Ascending aorta (tissue), 2 donors: ENCODE results near the gene IGFBP4. TPM values are rescaled to one million over a fixed set of nuclear protein-coding genes. Genes with fewer than 3 reads are reported as not detected.
A peak's percentile ranks its signal among the peaks of the same experiment; 100 is the strongest.

Experiments
- DNase-seq, 2 donors: peaks; one replicate each; pipeline ENCODE4 v3.0.0-alpha.2; 2019; ENCODE audit warnings: low spot score in 2 of 2
- H3K27ac ChIP-seq, 2 donors: fragments of 200-600 bp; sonication (generic); one replicate each; pipeline ENCODE4 v1.5.1; 2016 to 2017; ENCODE audit warnings: mild to moderate bottlenecking in 1 of 2
- H3K27me3 ChIP-seq: fragments of 200-600 bp; sonication (generic); one replicate; pipeline ENCODE4 v1.5.1; 2017
- H3K36me3 ChIP-seq, 2 donors: fragments of 200-600 bp; sonication (generic); one replicate each; pipeline ENCODE4 v1.5.1; 2016
- H3K4me1 ChIP-seq, 2 donors: fragments of 200-600 bp; sonication (generic); one replicate each; pipeline ENCODE4 v1.5.1; 2016 to 2017; ENCODE audit warnings: mild to moderate bottlenecking in 1 of 2
- H3K4me3 ChIP-seq, 2 donors: fragments of 200-600 bp; sonication (generic); one replicate each; pipeline ENCODE4 v1.5.1; 2016 to 2017; ENCODE audit warnings: mild to moderate bottlenecking in 1 of 2
- H3K9me3 ChIP-seq, 2 donors: fragments of 200-600 bp; sonication (generic); one replicate each; pipeline ENCODE4 v1.5.1; 2016
- intact Hi-C: fragments of 100-400 bp; cut with DNase I; formaldehyde crosslinking; loops from one replicate; pipeline ENCODE4 v1.15.1; 2023
- total RNA-seq: library from RNA; depleted of rRNA; stranded (reverse); fragments of >200 nt; gene quantifications from one replicate; pipeline ENCODE4 v1.1.0, GENCODE V29; 2016
- TF ChIP-seq, protein P1 (sequence below), 3 experiments: fragments of 200-600 bp in 2 of 3; fragments of 450-650 bp in 1 of 3; sonication (generic) in 2 of 3; IDR thresholded peaks; one replicate each; pipeline ENCODE4 v1.5.1; 2016 to 2019; ENCODE audit warnings: antibody characterized with exemption in 3 of 3, mild to moderate bottlenecking in 1 of 3, moderate library complexity in 1 of 3

Gene IGFBP4
- total RNA-seq, 1 donor from 2014 or later: 1,295 TPM

DNA sequence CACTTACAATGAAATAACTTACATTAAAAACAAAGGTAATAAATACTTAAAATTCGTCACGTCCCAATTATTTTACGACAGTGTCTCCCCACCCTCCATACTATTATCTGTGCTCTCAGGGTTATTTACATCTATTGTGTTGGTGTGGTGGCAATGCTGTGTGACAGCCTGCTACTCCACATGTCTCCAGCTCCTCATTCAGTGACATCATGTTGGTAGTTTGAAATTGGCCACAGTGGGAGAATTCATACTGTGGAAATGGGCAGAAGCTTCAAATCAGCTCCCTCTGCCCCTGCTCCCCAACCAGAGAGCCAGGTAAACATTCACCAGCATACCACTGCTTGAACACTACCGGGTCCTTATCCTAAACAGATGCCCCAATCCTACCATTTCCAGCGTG, 51.9 kb downstream of the IGFBP4 start:
- Histone ChIP-seq H3K27ac (no peak overlapping the region), H3K4me3 (no peak overlapping the region), H3K4me1 (peaks cover 6 to 14% of the 10 kb centered on the region in 2 donors)

GRCh38 chr17:40496170-40496569, 52.9 kb downstream of the IGFBP4 start:
- peaks cover 6 to 20% of the 10 kb centered on the region in 2 donors for H3K4me1 ChIP-seq

More for the DNA sequence above, 51.9 kb downstream of the IGFBP4 start:
- DNase-seq: no peak
- intact Hi-C loops: no loop called here
- no peaks in the 10 kb centered on the region for H3K9me3 ChIP-seq
- no peaks in the 10 kb centered on the region for H3K27me3 ChIP-seq
- H3K36me3 ChIP-seq: no peaks in the 10 kb centered on the region
- TF ChIP-seq, protein P1, sequence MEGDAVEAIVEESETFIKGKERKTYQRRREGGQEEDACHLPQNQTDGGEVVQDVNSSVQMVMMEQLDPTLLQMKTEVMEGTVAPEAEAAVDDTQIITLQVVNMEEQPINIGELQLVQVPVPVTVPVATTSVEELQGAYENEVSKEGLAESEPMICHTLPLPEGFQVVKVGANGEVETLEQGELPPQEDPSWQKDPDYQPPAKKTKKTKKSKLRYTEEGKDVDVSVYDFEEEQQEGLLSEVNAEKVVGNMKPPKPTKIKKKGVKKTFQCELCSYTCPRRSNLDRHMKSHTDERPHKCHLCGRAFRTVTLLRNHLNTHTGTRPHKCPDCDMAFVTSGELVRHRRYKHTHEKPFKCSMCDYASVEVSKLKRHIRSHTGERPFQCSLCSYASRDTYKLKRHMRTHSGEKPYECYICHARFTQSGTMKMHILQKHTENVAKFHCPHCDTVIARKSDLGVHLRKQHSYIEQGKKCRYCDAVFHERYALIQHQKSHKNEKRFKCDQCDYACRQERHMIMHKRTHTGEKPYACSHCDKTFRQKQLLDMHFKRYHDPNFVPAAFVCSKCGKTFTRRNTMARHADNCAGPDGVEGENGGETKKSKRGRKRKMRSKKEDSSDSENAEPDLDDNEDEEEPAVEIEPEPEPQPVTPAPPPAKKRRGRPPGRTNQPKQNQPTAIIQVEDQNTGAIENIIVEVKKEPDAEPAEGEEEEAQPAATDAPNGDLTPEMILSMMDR (IDR thresholded peaks at IDR 0.05): no peak

DNA sequence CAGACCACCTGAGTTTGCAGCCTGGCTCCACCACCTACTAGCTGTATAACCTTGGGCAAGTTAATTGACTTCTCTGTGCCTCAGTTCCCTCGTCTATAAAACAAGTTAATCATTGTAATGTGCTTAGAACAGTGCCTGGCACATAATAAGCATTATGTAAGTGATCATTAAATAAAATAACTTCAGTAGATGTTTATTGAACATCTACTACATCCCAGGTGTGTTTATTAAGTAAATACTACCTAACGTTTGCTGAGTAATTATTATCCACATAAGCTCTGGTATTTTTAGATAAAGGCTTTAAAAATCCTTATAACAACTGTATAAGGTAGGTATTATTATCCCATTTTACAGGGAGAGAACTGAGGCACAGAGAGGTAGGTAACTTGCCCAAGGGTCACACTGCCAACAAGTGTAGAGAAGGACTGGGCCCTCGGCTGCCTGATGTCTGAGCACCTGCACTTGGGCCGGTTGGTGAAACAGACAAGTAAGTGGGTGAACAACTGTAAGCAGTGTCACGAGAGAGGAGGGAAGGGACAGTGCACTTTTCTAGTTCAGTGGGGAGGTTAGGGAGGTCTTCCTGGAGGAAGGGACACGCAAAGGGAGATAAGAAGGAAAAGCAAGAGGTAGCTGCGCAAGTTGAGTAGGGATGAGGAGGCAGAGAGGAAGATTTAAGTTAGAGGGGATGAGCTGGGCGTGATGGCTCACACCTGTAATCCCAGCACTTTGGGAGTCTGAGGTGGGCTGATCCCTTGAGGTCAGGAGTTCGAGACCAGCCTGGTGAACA, 53.6 kb downstream of the IGFBP4 start:
- TF ChIP-seq, protein P1 (IDR thresholded peaks at IDR 0.05): no peak
- Histone ChIP-seq H3K36me3 (no peaks in the 10 kb centered on the region), H3K9me3 (no peaks in the 10 kb centered on the region), H3K27ac (no peak overlapping the region), H3K4me3 (no peak overlapping the region), H3K27me3 (no peaks in the 10 kb centered on the region), H3K4me1 (peaks cover 6 to 20% of the 10 kb centered on the region in 2 donors)
- no peak for DNase-seq
- intact Hi-C loops: no loop called here

More at GRCh38 chr17:40496170-40496569, 52.9 kb downstream of the IGFBP4 start:
- Histone ChIP-seq H3K27ac (no peak overlapping the region), H3K36me3 (no peaks in the 10 kb centered on the region), H3K27me3 (no peaks in the 10 kb centered on the region), H3K9me3 (no peaks in the 10 kb centered on the region), H3K4me3 (no peak overlapping the region)
- intact Hi-C loops: no loop called here
- TF ChIP-seq, protein P1 (IDR thresholded peaks at IDR 0.05): no peak
- no peak for DNase-seq

DNA sequence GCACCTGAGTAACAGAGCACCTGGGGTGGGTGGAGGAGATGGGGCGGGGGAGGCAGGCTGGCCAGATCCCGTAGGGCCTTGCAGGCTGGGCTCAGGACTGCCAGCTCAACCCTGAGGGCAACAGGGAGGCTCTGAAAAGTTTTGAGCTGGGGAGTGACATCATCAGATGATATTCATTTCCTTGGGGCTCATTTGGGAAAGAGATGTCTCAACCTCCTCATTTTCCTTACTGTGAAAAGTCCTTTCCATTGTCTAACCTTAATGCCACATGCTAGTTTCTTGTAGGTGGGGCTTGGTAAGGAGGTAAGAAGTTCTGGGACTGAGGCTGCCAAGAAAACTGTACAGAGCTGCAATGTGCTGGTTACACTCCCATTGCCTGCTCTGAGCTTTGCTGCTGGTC, 54.4 kb downstream of the IGFBP4 start:
- H3K4me1 ChIP-seq: peaks cover 6 to 20% of the 10 kb centered on the region in 2 donors
- DNase-seq: no peak
- no peaks in the 10 kb centered on the region for H3K36me3 ChIP-seq
- H3K27ac ChIP-seq: peak overlapping the region; percentile 29 to 30
- H3K27me3 ChIP-seq: no peaks in the 10 kb centered on the region
- H3K9me3 ChIP-seq: no peaks in the 10 kb centered on the region
- no peak overlapping the region for H3K4me3 ChIP-seq
- intact Hi-C loops: no loop called here
- TF ChIP-seq, protein P1 (IDR thresholded peaks at IDR 0.05): no peak

DNA sequence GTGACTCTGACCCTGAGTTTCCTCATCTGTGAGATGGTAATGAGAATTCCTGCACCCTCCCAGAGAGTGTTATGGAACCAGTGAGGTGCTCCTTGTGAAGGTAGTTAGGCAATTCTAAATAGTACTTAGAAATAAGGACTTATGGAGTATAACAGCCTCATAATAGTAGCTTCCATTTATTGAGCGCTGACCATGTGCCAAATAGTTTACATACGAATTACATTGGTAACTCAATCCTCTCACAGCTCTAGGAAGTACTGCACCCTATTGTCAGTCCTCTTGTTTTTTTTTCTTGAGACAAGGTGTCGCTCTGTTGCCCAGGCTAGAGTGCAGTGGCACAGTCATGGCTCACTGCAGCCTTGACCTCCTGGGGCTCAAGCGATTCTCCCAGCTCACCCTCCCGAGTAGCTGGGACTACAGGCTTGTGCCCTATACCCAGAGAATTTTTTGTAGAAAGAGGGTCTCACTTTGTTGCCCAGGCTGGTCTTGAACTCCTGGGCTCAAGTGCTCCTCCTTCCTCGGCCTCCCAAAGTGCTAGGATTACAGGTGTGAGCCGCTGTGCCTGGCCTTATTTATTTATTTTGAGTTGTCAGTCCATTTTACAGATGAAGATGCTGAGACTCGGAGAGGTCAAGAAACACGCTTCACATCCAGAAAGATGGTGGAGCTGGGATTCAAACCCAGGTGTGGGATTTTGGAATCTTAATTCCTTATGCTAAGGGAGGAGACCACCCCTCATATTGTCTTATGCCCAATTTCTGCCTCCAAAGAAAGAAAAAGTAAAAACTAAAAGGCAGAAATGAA, 55.2 kb downstream of the IGFBP4 start:
- Histone ChIP-seq H3K36me3 (no peaks in the 10 kb centered on the region), H3K27ac (peak overlapping the region; percentile 29 to 30), H3K27me3 (no peaks in the 10 kb centered on the region), H3K9me3 (no peaks in the 10 kb centered on the region), H3K4me1 (peaks cover 6 to 20% of the 10 kb centered on the region in 2 donors), H3K4me3 (no peak overlapping the region)
- intact Hi-C loops: no loop called here
- TF ChIP-seq, protein P1 (IDR thresholded peaks at IDR 0.05): no peak
- no peak for DNase-seq
